ENCODE results near the gene WDR47.

- TF ChIP-seq CTCF (IDR thresholded peaks at IDR 0.05; ENCODE audit: poor library complexity) (no peak), EZH2 (IDR thresholded peaks at IDR 0.05; ENCODE audit: borderline replicate concordance) (no peak), EZH2phosphoT487 (IDR thresholded peaks at IDR 0.05; ENCODE audit: low read depth, severe bottlenecking, unreplicated experiment) (no peak)
Observed at GRCh38 chr1:109060707-109061106, 18.8 kb upstream of the WDR47 start.
